ENCODE measurements around the gene PRKCA. TPM values are rescaled to one million over a fixed set of nuclear protein-coding genes. Genes with fewer than 3 reads are reported as not detected.

The PRKCA gene
- total RNA-seq, 6 experiments from 2014 or later, result 81.2 to 106 (median 92.9) TPM

- H3K36me3 Mint-ChIP-seq (ENCODE audit: low read depth), result peaks cover 17% of the 10 kb centered on the region
- H3K4me1 Mint-ChIP-seq (ENCODE audit: low read depth), result no peaks in the 10 kb centered on the region
- no peak overlapping the region for H3K4me3 Mint-ChIP-seq
- H3K27ac Mint-ChIP-seq, result no peak overlapping the region
- no peaks in the 10 kb centered on the region for H3K9me3 Mint-ChIP-seq
- no peak for TF ChIP-seq CTCF (IDR thresholded peaks at IDR 0.05)
- peaks cover 2% of the 10 kb centered on the region; the same call in 1 of the 2 replicates for H3K27me3 Mint-ChIP-seq (ENCODE audit: insufficient read depth)
- DNase-seq, result no peak
These were observed 467.5 kb downstream of the PRKCA start for GRCh38 chr17:66769911-66770310.

- Mint-ChIP-seq H3K27me3 (ENCODE audit: insufficient read depth) (peaks cover 2% of the 10 kb centered on the region; the same call in 1 of the 2 replicates), H3K4me3 (no peak overlapping the region), H3K36me3 (ENCODE audit: low read depth) (peaks cover 23% of the 10 kb centered on the region), H3K27ac (no peak overlapping the region), H3K9me3 (no peaks in the 10 kb centered on the region), H3K4me1 (ENCODE audit: low read depth) (no peaks in the 10 kb centered on the region)
- no peak for DNase-seq
- TF ChIP-seq CTCF (IDR thresholded peaks at IDR 0.05), result no peak
These were observed 469.9 kb downstream of the PRKCA start for GRCh38 chr17:66772148-66772812.

GRCh38 chr17:66775271-66775670, 472.9 kb downstream of the PRKCA start:
- no peak for DNase-seq
- Mint-ChIP-seq H3K27ac (no peak overlapping the region), H3K4me1 (ENCODE audit: low read depth) (no peaks in the 10 kb centered on the region), H3K9me3 (no peaks in the 10 kb centered on the region), H3K4me3 (no peak overlapping the region), H3K36me3 (ENCODE audit: low read depth) (peaks cover 23% of the 10 kb centered on the region; the same call in 1 of the 2 replicates), H3K27me3 (ENCODE audit: insufficient read depth) (peaks cover 2% of the 10 kb centered on the region; the same call in 1 of the 2 replicates)
- no peak for TF ChIP-seq CTCF (IDR thresholded peaks at IDR 0.05)

- peaks cover 2% of the 10 kb centered on the region; the same call in 1 of the 2 replicates for H3K27me3 Mint-ChIP-seq (ENCODE audit: insufficient read depth)
These were observed 473.5 kb downstream of the PRKCA start for GRCh38 chr17:66775881-66776400.

GRCh38 chr17:66776999-66777688, 474.7 kb downstream of the PRKCA start:
- Mint-ChIP-seq H3K27me3 (ENCODE audit: insufficient read depth) (peaks cover 2% of the 10 kb centered on the region; the same call in 1 of the 2 replicates), H3K9me3 (no peaks in the 10 kb centered on the region), H3K27ac (no peak overlapping the region), H3K36me3 (ENCODE audit: low read depth) (peaks cover 29% of the 10 kb centered on the region; the same call in 1 of the 2 replicates), H3K4me1 (ENCODE audit: low read depth) (no peaks in the 10 kb centered on the region), H3K4me3 (no peak overlapping the region; the same call in 1 of the 2 replicates)
- TF ChIP-seq CTCF (IDR thresholded peaks at IDR 0.05), result no peak
- DNase-seq, result no peak

More at GRCh38 chr17:66775881-66776400, 473.5 kb downstream of the PRKCA start:
- TF ChIP-seq CTCF (IDR thresholded peaks at IDR 0.05), result no peak
- H3K4me3 Mint-ChIP-seq, result no peak overlapping the region
- no peaks in the 10 kb centered on the region for H3K4me1 Mint-ChIP-seq (ENCODE audit: low read depth)
- no peak for DNase-seq
- no peak overlapping the region for H3K27ac Mint-ChIP-seq
- peaks cover 23% of the 10 kb centered on the region; the same call in 1 of the 2 replicates for H3K36me3 Mint-ChIP-seq (ENCODE audit: low read depth)
- H3K9me3 Mint-ChIP-seq, result no peaks in the 10 kb centered on the region

Measured in HFFc6 (cell line).